Urinary bladder (tissue), 4 donors: ENCODE results near the gene SERINC5. TPM values are rescaled to one million over a fixed set of nuclear protein-coding genes. Genes with fewer than 3 reads are reported as not detected.

Experiments used
- DNase-seq: peaks from one replicate; pipeline ENCODE4 v3.0.0-alpha.2; 2015; ENCODE audit errors: extremely low spot score
- H3K27ac ChIP-seq: one replicate; pipeline ENCODE4 v1.5.1; 2013; ENCODE audit warnings: low read depth, mild to moderate bottlenecking, moderate library complexity
- H3K36me3 ChIP-seq: one replicate; pipeline ENCODE4 v1.6.1; 2013; ENCODE audit warnings: mild to moderate bottlenecking, moderate library complexity; ENCODE audit not compliant: insufficient read depth
- H3K4me1 ChIP-seq: one replicate; pipeline ENCODE4 v1.6.1; 2013; ENCODE audit warnings: mild to moderate bottlenecking, moderate library complexity; ENCODE audit not compliant: insufficient read depth
- H3K4me3 ChIP-seq: one replicate; pipeline ENCODE4 v1.5.1; 2013; ENCODE audit warnings: low read depth, low read length
- WGBS: extraction: QIAGEN DNeasy Blood & Tissue Kit; methylation state at CpG from one replicate; pipeline ENCODE4 v1.1.7; 2013; 5-methylcytosine and 5-hydroxymethylcytosine counted together
- polyA plus RNA-seq: library from polyadenylated mRNA; stranded (reverse); fragments of 200-250 nt; gene quantifications from one replicate; pipeline ENCODE4 v1.2.3, GENCODE V29; 2013
- total RNA-seq: library from RNA; depleted of rRNA; stranded (reverse); fragments of >200 nt; gene quantifications from one replicate; pipeline ENCODE4 v1.2.3, GENCODE V29; 2014
- donor health status: healthy with polysubstance abuse.
- donor health status: healthy.

The SERINC5 gene
- total and polyA plus RNA-seq, 2 donors, result 7.2 to 48.7 TPM

GRCh38 chr5:80134876-80135275 lies 121.0 kb downstream of the SERINC5 start:
- Histone ChIP-seq H3K4me3 (no peak overlapping the region), H3K4me1 (no peaks in the 10 kb centered on the region), H3K27ac (no peak overlapping the region), H3K36me3 (no peaks in the 10 kb centered on the region)
- whole genome bisulfite sequencing, result 75% methylated on average over 3 of the region's 3 CpGs
- DNase-seq, result no peak

GRCh38 chr5:80129146-80129545 lies 126.7 kb downstream of the SERINC5 start:
- DNase-seq, result no peak
- Histone ChIP-seq H3K4me3 (no peak overlapping the region), H3K36me3 (no peaks in the 10 kb centered on the region), H3K27ac (no peak overlapping the region), H3K4me1 (no peaks in the 10 kb centered on the region)
- WGBS, result 81% methylated on average over 5 of the region's 5 CpGs

GRCh38 chr5:80128141-80128540 lies 127.7 kb downstream of the SERINC5 start:
- Histone ChIP-seq H3K27ac (no peak overlapping the region), H3K36me3 (no peaks in the 10 kb centered on the region), H3K4me3 (no peak overlapping the region), H3K4me1 (no peaks in the 10 kb centered on the region)
- 46% methylated on average over 2 of the region's 2 CpGs for WGBS
- no peak for DNase-seq

GRCh38 chr5:80127116-80127552 lies 128.7 kb downstream of the SERINC5 start:
- Histone ChIP-seq H3K4me3 (no peak overlapping the region), H3K4me1 (no peaks in the 10 kb centered on the region), H3K27ac (no peak overlapping the region), H3K36me3 (no peaks in the 10 kb centered on the region)
- 91% methylated on average over 4 of the region's 4 CpGs for WGBS
- DNase-seq, result no peak

- Histone ChIP-seq H3K36me3 (no peaks in the 10 kb centered on the region), H3K4me1 (no peaks in the 10 kb centered on the region), H3K4me3 (no peak overlapping the region), H3K27ac (no peak overlapping the region)
- no peak for DNase-seq
- 61% methylated on average over 4 of the region's 4 CpGs for WGBS
Measured at GRCh38 chr5:80125962-80126480, 129.8 kb downstream of the SERINC5 start.

GRCh38 chr5:80125022-80125961 lies 130.6 kb downstream of the SERINC5 start:
- no peak overlapping the region for H3K27ac ChIP-seq

GRCh38 chr5:80124121-80124918 lies 131.5 kb downstream of the SERINC5 start:
- no peak for DNase-seq
- H3K36me3 ChIP-seq, result no peaks in the 10 kb centered on the region
- WGBS, result 94% methylated on average over 9 of the region's 9 CpGs
- no peaks in the 10 kb centered on the region for H3K4me1 ChIP-seq
- no peak overlapping the region for H3K27ac ChIP-seq
- no peak overlapping the region for H3K4me3 ChIP-seq

More at GRCh38 chr5:80125022-80125961, 130.6 kb downstream of the SERINC5 start:
- DNase-seq, result no peak
- Histone ChIP-seq H3K36me3 (no peaks in the 10 kb centered on the region), H3K4me1 (no peaks in the 10 kb centered on the region), H3K4me3 (no peak overlapping the region)
- 89% methylated on average over 11 of the region's 11 CpGs for WGBS

- no peak overlapping the region for H3K4me3 ChIP-seq
- WGBS, result 70% methylated on average over 2 of the region's 2 CpGs
- H3K36me3 ChIP-seq, result no peaks in the 10 kb centered on the region
- no peak for DNase-seq
- H3K27ac ChIP-seq, result no peak overlapping the region
- no peaks in the 10 kb centered on the region for H3K4me1 ChIP-seq
Measured at GRCh38 chr5:80122579-80122978, 133.3 kb downstream of the SERINC5 start.

GRCh38 chr5:80119372-80119771 lies 136.5 kb downstream of the SERINC5 start:
- no peak overlapping the region for H3K27ac ChIP-seq
- 81% methylated on average over 2 of the region's 2 CpGs for WGBS
- H3K36me3 ChIP-seq, result no peaks in the 10 kb centered on the region
- H3K4me3 ChIP-seq, result no peak overlapping the region
- H3K4me1 ChIP-seq, result no peaks in the 10 kb centered on the region
- DNase-seq, result no peak

GRCh38 chr5:80117446-80117845 lies 138.4 kb downstream of the SERINC5 start:
- H3K27ac ChIP-seq, result no peak overlapping the region

GRCh38 chr5:80116465-80116864 lies 139.4 kb downstream of the SERINC5 start:
- WGBS, result 69% methylated on average over 4 of the region's 4 CpGs
- no peak for DNase-seq
- Histone ChIP-seq H3K36me3 (no peaks in the 10 kb centered on the region), H3K27ac (no peak overlapping the region), H3K4me3 (no peak overlapping the region), H3K4me1 (no peaks in the 10 kb centered on the region)

More at GRCh38 chr5:80117446-80117845, 138.4 kb downstream of the SERINC5 start:
- H3K36me3 ChIP-seq, result no peaks in the 10 kb centered on the region
- H3K4me1 ChIP-seq, result no peaks in the 10 kb centered on the region
- no peak for DNase-seq
- no peak overlapping the region for H3K4me3 ChIP-seq

- 69% methylated on average over 4 of the region's 4 CpGs for WGBS
- DNase-seq, result no peak
- H3K4me1 ChIP-seq, result no peaks in the 10 kb centered on the region
- H3K27ac ChIP-seq, result no peak overlapping the region
- H3K36me3 ChIP-seq, result no peaks in the 10 kb centered on the region
- no peak overlapping the region for H3K4me3 ChIP-seq
Measured at GRCh38 chr5:80116000-80116399, 139.8 kb downstream of the SERINC5 start.

- WGBS, result 46% methylated on average over 3 of the region's 3 CpGs
- no peak overlapping the region for H3K27ac ChIP-seq
- no peaks in the 10 kb centered on the region for H3K36me3 ChIP-seq
Measured at GRCh38 chr5:80114860-80115259, 141.0 kb downstream of the SERINC5 start.

More at GRCh38 chr5:80114860-80115259, 141.0 kb downstream of the SERINC5 start:
- Histone ChIP-seq H3K4me3 (no peak overlapping the region), H3K4me1 (no peaks in the 10 kb centered on the region)
- no peak for DNase-seq
